Muscle of leg (tissue), 11 donors: ENCODE results near the gene BCL2A1. TPM values are rescaled to one million over a fixed set of nuclear protein-coding genes. Genes with fewer than 3 reads are reported as not detected.
"Not testable (repeated sequence)": the region's sequence is repeated elsewhere in the genome, so short reads cannot be mapped to it uniquely, and the experiment has no call there.

Experiments
- DNase-seq: peaks from one replicate; pipeline ENCODE4 v3.0.0; 2013
- H3K27ac ChIP-seq: one replicate; pipeline ENCODE4 v1.5.1; 2013; ENCODE audit warnings: mild to moderate bottlenecking, low read length, control low read depth
- H3K27me3 ChIP-seq: one replicate; pipeline ENCODE4 v1.6.1; 2013; ENCODE audit warnings: low read length; ENCODE audit not compliant: control insufficient read depth, insufficient read depth
- H3K36me3 ChIP-seq: one replicate; pipeline ENCODE4 v1.6.1; 2013; ENCODE audit warnings: low read length; ENCODE audit not compliant: control insufficient read depth, insufficient read depth
- H3K4me1 ChIP-seq: one replicate; pipeline ENCODE4 v1.6.1; 2013; ENCODE audit warnings: low read length; ENCODE audit not compliant: control insufficient read depth, insufficient read depth
- H3K4me3 ChIP-seq: one replicate; pipeline ENCODE4 v1.5.1; 2013; ENCODE audit warnings: low read length, control low read depth
- H3K9me3 ChIP-seq: replicated peaks from 2 replicates; pipeline ENCODE4 v1.6.1; 2013; ENCODE audit warnings: low read depth, low read length; ENCODE audit not compliant: control insufficient read depth
- WGBS: methylation state at CpG from one replicate; pipeline ENCODE4 v1.1.5; 2013; ENCODE audit warnings: missing lambda C conversion rate; ENCODE audit not compliant: insufficient coverage; 5-methylcytosine and 5-hydroxymethylcytosine counted together
- polyA plus RNA-seq, 8 donors: library from polyadenylated mRNA; unstranded; fragments of 120-200 nt; gene quantifications; one replicate each; pipeline versions ENCODE4 v1.2.1 to v1.2.3, GENCODE V29; 2013; ENCODE audit warnings: inconsistent platforms in 1 of 8, low replicate concordance in 1 of 8; ENCODE audit not compliant: insufficient read length in 8 of 8, insufficient read depth in 1 of 8
- total RNA-seq: library from RNA; stranded (reverse); fragments of 120-200 nt; gene quantifications from one replicate; pipeline ENCODE4 v1.2.4, GENCODE V29; 2013

Gene BCL2A1
- total and polyA plus RNA-seq, 9 donors: 0.18 to 1.9 (median 0.45) TPM; not detected in 1

DNA sequence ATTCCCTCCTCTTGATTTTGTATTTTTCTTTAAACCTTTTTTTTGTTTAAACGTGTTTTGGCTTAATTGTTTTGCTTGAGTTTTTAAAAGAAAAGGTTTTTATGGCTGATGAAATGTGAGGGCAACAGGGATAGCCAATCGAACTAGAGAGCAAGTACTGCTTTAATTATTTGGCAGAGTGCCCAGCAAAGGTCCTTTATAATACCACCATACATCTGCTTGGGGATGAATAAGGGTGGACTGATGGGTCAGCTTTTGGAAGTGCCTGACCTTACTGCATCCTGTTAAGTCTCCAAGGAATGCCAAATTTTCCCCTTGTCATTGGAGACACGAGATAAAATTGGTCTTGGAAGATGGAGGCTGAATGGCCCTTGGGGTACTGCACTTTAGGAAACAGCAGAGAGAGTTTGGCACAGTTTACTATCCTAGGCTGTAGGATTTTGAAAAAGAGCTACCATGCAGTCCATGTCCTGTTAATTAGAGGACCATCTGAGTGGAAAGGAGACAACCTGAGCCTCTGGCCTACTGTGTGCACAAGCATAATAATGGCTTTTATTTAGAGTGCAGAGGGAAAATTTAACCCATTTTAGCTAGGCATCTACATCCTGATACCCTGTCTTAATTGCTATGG lies 54.4 kb downstream of the BCL2A1 start:
- Histone ChIP-seq H3K4me3 (no peak overlapping the region), H3K9me3 (peaks cover 55% of the 10 kb centered on the region), H3K4me1 (no peaks in the 10 kb centered on the region), H3K27ac (no peak overlapping the region), H3K36me3 (no peaks in the 10 kb centered on the region), H3K27me3 (no peaks in the 10 kb centered on the region)
- DNase-seq: no peak
- WGBS: 100% methylated on average over 1 of the region's 3 CpGs

DNA sequence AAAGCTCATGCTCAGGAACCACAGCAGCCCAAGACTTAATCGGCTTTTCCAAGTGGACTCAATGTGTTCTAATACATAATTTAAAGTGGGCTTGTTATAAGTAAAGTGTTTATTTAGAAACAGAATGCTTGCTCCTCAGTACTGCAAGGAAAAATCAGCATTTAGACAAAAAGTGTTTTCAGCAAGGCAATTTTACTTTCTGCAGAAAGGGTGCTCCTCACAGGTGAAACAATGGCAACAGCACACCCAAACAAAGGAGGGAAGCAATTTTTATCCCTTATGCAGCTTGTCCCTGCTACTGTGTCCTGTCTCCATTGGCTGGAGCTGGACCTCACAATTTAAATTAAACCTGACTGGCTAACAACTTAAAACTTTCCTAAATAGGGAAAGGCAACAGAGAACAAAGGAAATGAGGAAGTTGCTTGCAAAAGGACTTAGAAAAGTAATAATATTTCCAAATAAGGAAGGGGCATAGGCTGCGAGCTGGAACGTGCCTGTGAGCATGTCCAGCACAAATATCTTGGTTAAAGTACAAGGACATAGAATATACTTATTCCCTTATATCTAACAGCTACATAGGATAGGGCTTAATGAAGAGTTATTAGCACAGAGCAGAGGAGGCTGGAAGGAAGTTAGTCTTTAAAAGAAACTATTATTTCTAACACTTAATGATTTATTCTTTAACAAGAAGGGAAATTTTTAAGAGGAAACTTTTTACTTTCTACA lies 55.1 kb downstream of the BCL2A1 start:
- WGBS: no CpG with 5 or more reads among the region's 3 CpGs
- H3K27me3 ChIP-seq, DNase-seq, H3K27ac ChIP-seq, H3K4me3 ChIP-seq, H3K4me1 ChIP-seq, H3K36me3 ChIP-seq: not testable (repeated sequence)
- peaks cover 50% of the 10 kb centered on the region for H3K9me3 ChIP-seq

DNA sequence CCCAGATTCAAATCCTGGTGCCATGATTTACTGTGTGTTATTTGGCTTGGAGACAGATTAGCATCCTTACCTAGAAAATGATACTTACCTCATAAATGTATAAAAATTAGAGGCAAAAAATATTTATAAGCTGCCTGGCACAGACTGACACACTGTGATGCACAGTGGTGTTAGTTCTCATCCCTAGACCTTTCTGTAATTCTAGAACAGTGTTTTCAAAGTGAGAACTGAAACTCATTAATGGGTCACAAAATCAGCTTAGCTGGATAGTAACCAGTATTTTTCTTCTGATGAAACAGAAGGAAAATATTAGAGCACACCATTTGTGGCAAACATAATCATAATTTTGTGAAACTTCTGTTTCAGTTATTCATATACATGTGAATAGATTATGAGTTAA lies 56.3 kb downstream of the BCL2A1 start:
- Histone ChIP-seq H3K9me3 (peaks cover 43% of the 10 kb centered on the region), H3K27ac (no peak overlapping the region), H3K4me1 (no peaks in the 10 kb centered on the region), H3K4me3 (no peak overlapping the region), H3K27me3 (no peaks in the 10 kb centered on the region), H3K36me3 (no peaks in the 10 kb centered on the region)
- no peak for DNase-seq

Other genes with a start within 250 kb of the BCL2A1 start
- gene MTHFS, start 74.2 kb downstream of the BCL2A1 start, total RNA-seq: 12.4 TPM
- gene MTHFS, start 74.2 kb downstream of the BCL2A1 start, polyA plus RNA-seq: 10 to 100 TPM; 13.5 to 22.0 (median 19.2) TPM
- gene ZFAND6, start 88.5 kb upstream of the BCL2A1 start, total RNA-seq: 98.4 TPM
- 100 to 1,000 TPM in 6 of 8 donors, 10 to 100 TPM in 2; 95.6 to 115 (median 106) TPM for gene ZFAND6, start 88.5 kb upstream of the BCL2A1 start, polyA plus RNA-seq
- 12.3 TPM for gene FAH, start 181.8 kb upstream of the BCL2A1 start, total RNA-seq
- 10 to 100 TPM in 7 of 8 donors, 1 to 10 TPM in 1; 9.9 to 19.5 (median 13.9) TPM for gene FAH, start 181.8 kb upstream of the BCL2A1 start, polyA plus RNA-seq